CD4-positive, alpha-beta T cell treated with Interferon alpha-2 for 1 hour (primary cell): ENCODE measurements around the gene TMEM220.
"Not testable (repeated sequence)": the region's sequence is repeated elsewhere in the genome, so short reads cannot be mapped to it uniquely, and the experiment has no call there.

ENCODE experiments used
- DNase-seq, 2 donors: peaks; one replicate each; pipeline ENCODE4 v3.0.0-alpha.2; 2020 to 2022

The TMEM220 gene

DNA sequence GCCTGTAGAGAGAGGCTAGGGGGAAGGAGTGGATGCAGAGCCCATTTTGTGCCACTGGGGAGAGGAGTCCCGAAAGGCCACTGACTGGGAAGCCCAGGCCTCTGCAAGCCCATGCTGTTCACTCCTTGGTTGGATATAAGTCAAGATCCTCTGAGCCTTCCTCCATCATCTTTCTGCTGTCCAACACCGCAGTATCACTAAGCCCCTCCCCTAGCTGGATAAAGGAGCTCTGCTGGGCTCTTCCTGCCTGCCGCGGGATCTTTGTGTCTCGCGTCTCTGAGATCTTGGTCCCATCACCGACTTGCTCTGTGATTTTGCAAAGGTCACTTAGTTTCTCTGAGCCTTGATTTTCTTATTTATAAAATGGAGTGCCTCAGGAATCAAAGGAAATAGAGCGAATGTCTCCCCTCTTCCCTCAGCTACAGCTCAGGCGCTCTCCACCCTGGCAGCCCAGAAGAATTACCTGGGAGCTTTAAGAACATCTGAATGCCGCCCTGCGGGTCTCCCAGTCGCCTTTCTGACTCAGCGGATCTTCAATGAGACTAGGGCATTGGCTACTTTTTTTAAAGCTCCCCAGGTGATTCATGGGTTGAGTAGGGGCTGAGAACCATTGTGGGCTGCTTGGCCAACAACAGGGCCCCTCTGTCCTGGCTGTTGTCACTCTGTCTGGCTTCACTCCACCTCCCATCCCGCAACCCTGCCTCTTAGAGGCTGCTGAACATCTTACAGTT lies 25.2 kb upstream of the TMEM220 start:
- no peak for DNase-seq

DNA sequence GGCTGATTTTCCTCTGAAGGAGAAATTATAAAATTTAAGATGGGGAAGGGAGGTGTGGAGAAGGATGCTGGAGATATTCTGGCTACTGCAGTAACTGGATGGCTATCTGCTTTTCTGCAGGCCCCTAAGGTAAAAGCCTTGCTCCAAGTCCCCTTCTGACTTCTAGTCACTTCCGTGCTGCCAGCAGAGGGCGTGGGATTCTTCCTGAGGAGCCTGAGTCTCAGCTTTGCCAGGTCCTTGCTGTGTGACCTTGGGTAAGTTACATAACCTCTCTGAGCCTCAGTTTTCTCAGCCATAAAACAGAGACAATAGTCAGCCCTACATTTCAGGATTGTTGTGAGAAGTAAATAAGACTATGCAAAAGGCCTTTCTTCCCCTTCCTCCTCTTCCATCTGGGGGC lies 24.3 kb upstream of the TMEM220 start:
- DNase-seq, result peak in 1 of 2 donors; percentile 19

DNA sequence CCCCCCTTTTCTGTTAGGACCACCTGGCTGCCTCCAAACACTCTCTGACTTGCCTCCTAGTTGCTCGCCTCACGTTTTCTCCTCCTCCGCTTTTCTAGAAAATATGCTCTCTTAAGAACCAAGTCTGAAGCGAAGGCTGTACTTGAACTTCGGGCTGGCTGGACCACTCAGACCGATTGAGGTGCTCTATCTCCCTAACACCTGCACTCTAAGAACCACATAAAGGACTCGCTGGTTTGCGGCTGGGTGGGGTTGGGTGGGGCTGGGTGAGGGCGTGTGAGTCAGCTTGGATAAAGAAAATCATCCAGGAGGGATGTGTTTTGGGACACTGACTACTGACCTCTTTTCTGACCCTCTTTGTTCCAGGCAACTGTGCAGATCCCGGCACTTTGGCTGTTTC lies 22.9 kb upstream of the TMEM220 start:
- no peak for DNase-seq

DNA sequence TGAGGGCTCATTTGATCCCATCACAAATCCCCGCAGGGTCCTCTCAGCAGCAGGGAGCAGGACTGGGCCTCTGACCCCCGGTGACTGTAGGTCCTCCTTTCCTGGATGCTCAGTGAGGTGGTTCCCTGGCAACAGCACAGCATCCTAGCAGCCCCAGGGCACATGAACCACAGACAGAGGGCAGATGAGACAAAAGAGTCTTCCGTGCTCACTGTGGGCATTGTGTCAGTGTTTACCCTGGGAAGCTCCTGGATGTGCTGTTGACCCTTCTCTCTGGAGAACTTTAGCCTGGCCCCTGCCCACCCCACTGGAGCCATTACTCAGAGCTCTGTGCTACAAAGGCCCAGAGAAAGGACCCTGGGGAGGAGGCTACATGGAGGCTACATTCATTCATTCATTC lies 21.7 kb upstream of the TMEM220 start:
- no peak for DNase-seq

DNA sequence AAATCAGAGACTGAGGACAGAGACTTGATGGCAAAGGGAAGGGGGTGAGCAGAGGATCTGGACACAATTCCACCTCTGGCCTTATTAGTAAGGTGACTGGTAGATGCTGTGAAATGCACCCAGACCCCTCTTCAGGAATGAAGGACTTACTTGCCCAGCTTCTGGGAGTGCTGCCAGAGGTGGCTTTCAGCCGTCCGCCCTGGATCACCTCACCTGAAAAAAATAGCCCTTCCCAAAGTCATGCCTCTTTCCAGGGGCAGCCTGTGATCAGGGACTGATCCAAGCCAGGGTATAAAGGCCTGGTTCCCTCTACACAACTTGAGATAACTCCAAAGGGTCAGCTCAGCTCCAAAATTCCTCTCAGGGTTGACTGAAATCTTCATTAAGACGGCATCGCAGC lies 20.4 kb upstream of the TMEM220 start:
- DNase-seq, result no peak

DNA sequence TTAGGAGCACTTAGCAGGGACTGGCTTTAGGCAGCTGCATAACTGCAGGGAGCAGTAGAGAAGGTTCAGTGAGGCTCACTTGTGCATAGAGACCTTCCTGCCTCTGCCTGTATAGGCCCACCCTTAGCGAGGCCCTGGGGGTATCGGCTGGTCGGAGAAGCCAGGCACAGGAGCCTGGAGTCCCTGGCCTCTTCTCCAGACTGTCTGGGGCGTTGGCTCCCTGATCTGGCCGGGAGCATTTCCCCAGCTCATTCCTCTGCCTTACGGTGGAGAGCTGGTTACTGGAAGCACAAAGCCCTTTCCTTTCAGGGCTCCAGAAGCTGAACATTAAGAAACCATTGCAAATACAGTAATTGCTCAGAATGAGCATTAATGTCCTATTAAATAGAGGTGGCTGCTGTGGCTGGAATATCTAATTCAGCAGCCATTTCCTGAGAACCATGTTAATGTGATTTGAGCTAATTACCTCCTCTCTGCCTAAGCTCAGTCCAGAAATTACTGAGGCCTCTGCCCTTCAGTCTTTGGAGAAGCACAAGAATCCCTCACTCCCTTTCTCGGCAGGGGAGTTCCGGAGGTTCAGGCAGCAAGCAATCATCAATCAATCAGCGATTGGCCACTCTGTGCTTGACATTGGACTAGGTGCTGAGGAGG lies 18.8 kb upstream of the TMEM220 start:
- no peak for DNase-seq

DNA sequence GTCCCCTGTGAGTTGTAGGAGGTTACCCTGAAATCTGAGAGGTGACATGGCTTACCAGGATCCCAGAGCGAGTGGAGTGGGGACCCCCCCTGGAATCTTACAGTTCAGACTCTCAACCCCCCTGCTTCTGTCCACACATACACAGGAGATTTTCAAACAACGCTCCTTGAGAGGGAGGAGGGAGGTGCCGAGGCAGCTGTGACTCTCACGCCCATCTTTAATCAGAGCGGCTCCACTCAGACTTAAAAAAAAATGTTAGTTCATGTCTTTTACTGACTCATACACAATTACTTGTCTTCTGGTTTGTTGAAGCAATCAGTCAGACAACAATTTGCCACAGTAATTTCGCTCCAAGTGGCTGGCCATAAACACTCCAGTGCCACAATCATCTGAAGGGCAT lies 15.4 kb upstream of the TMEM220 start:
- DNase-seq, result no peak

DNA sequence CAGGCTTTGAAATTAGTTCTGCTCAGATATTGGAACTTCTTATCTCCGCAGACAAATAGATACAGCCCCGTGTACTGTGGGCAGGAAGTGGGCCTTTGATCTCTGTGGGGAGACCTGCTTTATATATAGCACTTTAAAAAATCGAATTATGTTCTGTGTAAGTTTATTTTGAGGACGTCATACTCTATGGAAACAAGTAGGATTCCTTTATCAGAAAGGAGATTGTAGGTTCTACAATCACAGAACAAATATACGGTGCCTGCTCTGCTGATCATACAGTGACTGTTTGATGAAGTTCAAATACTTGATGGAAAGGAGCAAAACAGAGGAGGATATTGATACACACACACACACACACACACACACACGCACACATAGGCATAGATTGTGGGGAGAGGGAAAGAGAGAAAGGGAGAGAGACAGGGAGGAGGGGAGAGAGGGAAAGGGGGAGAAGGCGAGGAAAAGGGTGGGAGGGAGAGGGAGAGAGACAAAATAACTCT lies 14.7 kb upstream of the TMEM220 start:
- peak; percentile 24 to 47 for DNase-seq

DNA sequence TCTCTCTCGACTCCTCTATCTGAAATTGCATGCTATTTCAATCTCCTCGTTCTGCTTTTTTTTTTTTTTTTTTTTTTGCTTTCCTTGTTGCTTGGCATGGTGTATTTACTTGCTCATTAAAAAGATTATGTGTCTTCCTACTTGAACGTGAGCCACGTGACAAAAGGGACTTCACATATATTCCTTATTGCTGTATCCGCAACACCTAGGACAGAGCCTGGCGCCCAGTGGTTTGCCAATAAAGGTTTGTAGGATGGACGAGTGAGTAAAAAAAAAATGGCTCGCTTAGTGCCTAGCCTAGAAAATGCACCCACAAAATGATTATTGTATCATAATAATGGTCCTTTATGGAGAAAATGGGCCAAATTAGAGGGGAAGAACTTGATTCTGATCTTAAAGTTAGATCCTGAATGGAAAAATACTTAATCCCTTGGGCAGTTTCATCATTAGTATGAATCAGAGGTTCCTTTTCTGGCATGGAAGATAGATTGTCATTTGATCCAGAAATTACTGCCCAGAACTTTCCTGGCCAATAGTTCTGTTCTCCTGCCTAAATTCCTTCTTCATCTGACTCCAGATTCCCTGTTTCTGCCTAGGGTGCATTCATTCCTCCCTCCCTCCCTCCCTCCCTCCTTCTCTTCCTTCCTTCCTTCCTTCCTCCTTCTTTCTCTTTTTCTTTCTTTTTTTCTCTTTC lies 13.6 kb upstream of the TMEM220 start:
- DNase-seq, result no peak

DNA sequence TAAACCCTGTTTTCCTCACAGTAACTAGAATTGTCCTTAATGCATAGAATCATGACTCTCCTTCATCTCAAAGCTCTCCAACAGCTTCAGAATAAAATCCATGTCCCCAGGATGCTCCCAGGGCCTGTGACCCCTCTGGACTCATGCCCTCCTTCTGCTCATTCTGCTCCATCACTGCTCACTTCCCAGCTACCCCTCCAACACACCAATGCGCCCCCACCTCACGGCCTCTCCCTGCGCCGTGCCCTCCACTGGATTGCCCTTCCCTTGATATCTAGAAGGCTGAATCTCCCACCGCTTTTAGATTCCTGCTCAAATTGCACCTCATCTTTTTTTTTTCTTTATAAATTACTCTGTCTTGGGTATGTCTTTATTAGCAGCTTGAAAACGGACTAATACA lies 12.6 kb upstream of the TMEM220 start:
- no peak for DNase-seq

DNA sequence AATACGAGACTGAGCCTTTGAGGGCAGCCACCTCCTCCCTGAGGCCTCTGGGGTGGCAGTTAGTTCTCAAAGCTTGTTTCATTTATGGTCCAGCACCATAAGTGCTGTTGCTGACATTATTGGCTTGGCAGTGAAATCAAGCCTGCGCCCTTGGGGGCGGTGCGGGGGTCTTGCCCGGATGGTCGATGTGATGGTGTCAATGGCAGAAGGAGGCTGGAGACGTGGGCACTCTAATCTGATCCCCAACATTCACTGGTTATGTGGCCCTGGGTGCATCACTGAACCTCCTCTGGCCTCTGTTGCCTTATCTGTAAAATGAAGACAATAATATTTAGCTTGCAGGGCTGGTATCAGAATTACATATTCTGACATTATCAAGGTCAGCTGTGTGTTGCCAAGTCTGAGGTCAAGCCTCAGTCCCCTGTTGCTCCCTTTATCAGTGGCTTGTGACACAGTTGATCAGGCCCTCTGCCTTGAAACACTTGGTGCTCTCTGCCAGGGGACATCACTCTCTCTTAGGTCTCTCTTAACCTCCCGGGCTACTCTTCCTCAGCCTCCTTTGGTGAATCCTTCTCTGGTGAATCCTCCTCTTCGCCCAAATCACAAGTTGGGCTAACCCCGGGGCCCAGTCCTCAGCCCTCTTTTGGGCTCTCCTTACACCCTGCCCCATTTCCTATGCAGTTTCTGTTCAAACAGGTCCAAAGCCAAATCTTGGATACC lies 11.8 kb upstream of the TMEM220 start:
- DNase-seq, result no peak

DNA sequence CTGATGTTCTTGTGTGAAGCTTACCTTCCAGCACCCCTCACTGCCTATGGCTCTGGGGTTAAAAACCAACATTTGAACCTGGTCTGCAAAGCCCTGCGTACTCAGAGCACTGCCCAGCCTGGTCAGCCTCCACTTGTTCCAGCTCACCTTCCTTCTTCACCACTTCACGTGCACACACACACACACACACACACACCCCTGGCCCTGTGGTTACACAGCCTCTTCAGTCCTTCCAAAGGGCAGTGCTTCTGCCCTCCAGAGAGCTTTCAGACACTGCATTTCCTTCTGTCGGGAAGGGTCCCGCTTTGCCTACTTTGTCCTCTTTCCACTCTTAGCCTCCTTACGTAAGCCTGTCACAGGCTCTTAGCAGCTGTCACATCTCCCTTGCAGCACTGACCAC lies 9.6 kb upstream of the TMEM220 start:
- no peak for DNase-seq

DNA sequence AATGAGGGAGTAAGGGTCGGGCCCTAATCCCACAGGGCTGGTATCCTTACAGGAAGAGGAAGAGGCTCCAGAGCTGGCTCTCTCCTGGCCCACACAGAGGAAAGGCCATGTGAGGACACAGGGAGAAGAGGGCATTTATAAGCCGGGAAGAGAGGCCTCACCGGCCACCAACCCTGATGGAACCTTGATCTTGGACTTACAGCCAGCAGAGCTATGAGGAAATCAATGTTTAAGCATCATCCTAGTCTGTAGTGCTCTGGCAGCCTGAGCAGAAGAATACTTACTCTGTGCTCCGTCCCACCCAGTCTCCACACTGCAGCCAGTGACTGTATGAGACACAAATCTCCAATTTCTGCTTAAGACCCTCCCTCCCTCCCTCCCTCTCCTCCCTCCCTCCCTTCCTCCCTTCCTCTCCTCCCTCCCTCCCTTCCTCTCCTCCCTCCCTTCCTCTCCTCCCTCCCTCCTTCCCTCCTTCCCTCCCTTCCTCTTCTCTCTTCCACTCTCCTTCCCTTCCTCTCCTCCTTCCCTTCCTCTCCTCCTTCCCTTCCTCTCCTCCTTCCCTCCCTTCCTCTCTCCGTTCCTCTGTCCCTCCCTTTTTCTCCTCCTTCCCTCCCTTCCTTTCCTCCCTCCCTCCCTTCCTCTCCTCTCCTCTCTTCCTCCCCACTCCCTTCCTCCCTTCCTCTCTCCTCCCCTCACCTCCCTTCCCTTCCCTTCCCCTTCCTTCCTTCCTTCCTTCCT lies 8.9 kb upstream of the TMEM220 start:
- no peak for DNase-seq

DNA sequence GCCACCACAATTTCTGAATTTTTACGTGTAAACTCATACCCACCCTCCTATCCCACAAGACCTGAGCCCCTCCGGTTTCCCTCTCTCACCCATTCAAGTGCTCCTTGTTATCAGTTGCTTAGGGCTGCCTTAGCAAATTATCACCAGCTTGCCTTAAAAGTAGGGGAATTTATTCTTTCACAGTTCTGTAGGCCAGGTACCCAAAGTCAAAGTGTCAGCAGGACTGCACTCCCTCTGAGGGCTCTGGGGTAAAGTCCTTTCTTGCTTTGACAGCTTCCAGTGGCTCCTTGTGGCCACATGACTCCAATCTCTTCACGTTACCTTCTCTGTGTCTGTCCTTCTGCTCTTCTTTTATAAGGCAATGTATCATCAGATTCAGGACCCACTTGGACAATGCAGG lies 7.9 kb upstream of the TMEM220 start:
- no peak for DNase-seq

DNA sequence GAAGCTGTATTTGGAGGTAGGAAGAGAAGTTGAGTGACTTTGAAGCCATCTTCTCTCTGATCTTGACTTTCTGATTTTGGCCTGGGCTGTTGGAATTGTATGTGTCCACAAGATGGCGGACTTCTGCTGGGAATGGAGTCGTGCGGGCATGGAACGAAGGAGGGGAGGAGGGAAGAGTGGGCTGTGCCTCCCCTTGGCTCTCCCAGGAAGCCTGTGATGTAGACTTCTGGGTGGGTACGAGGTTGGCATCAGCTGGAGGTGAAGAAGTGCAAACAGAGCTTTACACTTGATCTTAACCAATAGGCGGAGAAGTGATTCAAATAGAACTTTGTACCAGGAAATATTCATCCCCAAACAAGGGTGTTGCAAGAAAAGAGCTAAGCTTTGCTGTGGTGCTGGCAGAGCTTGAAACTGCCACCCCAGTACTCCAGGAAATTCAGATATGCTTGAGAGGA lies 7.4 kb upstream of the TMEM220 start:
- DNase-seq, result peak; percentile 9 to 36

DNA sequence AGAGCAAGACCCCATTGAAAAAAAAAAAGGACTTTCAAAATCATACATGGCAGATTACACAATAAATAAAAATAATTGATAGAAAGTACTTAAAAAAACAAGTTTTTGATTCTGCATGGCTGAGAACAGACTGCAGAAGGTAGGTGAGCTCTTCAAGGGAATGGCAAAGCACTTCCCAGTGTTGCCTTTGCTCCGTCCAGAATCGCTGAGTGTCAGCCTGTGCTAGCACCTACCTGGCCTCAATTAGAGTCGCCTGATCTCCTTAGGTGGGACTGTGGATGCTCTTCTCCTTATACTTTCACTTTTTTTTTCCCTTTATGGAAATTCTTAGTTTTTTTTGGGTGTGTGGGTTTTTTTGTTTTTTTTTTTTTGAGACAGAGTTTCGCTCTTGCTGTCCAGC lies 6.0 kb upstream of the TMEM220 start:
- DNase-seq, result no peak

DNA sequence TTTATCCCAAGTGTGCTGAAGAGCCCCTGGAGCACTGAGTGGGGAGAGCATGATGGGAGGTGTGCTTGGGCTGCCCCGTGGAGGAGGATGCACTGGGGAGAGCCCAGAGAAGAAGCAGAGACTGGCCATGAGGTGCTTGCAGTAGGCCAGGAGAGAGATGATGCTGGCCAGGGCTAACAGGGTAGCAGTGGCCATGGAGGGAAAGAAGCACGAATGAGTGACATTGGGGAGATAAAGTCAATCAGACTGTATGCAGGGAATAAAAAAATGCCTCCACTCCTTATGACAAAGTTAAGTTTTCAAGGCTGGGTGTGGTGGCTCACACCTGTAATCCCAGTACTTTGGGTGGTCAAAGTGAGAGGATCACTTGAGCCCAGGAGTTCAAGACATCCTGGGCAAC lies 5.4 kb upstream of the TMEM220 start:
- DNase-seq, result no peak

DNA sequence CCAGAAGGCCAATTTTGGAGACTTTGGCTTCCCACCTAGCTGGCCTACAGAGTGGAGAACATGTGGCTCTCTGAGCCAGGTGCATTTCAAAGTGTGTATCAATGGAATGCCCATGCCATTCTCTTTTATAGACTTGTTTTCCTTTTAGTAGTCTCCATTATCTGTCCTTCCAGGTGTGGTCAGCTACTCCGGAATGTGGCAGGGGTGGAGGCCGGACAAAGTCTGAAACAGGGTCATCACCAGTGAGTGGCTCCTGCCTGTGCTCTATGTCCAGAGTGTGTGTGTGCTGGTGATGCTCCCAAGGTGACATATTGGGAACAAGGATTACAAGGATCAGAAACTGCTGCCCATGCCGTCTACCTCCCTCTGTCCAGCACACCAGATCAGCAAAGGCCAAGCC lies 3.8 kb upstream of the TMEM220 start:
- DNase-seq, result no peak

DNA sequence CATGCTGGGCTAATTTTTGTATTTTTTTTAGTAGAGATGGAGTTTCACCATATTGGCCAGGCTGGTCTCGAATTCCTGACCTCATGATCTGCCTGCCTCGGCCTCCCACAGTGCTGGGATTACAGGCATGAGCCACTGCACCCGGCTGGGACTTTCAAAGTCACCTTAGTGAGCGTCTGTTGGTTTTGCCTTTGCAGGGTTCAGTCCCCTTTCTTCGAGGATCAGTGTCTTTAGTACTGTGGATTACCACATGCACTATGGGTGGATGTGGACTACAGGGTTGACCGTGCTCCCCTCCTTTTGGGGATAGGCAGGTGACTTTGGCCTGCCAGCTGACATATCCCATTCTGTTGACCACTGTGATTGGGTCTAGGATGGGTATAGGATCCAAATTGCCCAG lies 2.3 kb upstream of the TMEM220 start:
- not testable (repeated sequence) for DNase-seq

DNA sequence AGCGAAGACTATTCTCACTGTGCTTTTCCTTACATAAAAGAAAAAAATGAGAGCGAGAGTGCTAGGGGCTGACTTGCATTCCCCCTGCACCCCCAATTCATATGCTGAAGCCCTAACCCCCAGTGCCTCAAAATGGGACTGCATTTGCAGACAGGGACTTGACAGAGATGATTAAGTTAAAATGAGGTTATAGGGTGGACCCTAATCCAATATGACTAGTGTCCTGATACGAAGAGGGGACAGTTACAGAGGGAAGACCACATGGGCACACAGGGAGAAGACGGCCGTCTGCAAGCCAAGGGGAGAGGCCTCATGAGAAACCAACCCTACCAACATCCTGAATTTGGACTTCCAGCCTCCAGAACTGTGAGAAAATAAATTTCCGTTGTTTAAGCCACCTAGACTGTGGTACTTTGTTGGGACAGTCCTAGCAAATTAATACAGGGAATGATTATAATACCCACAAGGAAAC lies 1.6 kb upstream of the TMEM220 start:
- no peak for DNase-seq

DNA sequence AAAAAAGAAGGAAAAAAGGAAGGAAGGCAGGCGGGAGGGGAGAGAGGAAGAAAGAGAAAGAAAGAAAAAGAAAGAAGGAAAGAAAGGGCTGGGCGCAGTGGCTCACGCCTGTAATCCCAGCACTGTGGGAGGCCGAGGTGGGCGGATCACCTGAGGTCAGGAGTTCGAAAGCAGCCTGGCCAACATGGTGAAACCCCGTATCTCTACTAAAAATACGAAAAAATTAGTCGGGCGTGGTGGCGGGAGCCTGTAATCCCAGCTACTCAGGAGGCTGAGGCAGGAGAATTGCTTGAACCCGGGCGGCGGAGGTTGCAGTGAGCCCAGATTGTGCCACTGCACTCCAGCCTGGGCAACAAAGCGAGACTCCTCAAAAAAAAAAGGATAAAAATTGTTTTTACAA lies 424 bp upstream of the TMEM220 start:
- not testable (repeated sequence) for DNase-seq

DNA sequence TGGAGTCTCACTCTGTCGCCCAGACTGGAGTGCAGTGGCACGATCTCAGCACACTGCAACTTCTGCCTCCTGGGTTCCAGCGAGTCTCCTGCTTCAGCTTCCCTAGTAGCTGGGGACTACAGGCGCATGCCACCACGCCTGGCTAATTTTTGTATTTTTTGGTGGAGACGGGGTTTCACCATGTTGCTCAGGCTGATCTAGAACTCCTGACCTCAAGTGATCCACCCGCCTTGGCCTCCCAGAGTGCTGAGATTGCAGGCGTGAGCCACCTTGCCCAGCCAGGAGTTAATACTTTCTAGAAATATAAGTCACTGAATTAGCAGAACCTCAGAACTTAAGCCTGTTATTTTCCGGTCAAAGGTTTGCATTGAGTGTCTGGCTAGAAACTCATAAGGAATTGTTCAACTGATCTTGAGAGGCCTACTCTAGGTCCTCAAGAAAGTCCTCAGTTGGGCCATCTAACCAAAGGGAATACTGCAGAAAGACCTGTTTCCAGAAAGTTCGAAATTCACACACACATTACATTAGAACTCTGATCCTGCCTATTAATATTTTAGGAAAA lies 1.4 kb downstream of the TMEM220 start:
- no peak for DNase-seq
